DMS53 treated with DMSO at 0.1 percent for 48 hours (cell line): ENCODE results near the gene PTTG1IP2.
"Not testable (repeated sequence)": the region's sequence is repeated elsewhere in the genome, so short reads cannot be mapped to it uniquely, and the experiment has no call there.

Source experiments
- DNase-seq: peaks from one replicate; lab custom pipeline; 2025; ENCODE audit not compliant: unreplicated experiment; lab: John Stamatoyannopoulos, UW

Gene PTTG1IP2

GRCh38 chr7:90469554-90469953, at the start of gene PTTG1IP2:
Gene PTTG1IP2, plus strand, starts transcription at chr7:90469639. Its CDS starts 148 bp downstream, at chr7:90469787.
- no peak for DNase-seq

- DNase-seq, result no peak
Observed at GRCh38 chr7:90421651-90422050, 47.8 kb upstream of the PTTG1IP2 start.

GRCh38 chr7:90424720-90425119, 44.7 kb upstream of the PTTG1IP2 start:
- no peak for DNase-seq

GRCh38 chr7:90425376-90425775, 44.1 kb upstream of the PTTG1IP2 start:
- peak; percentile 67 for DNase-seq

GRCh38 chr7:90430614-90431460, 38.6 kb upstream of the PTTG1IP2 start:
- no peak for DNase-seq

- no peak for DNase-seq
Observed at GRCh38 chr7:90432752-90433151, 36.7 kb upstream of the PTTG1IP2 start.

- DNase-seq, result no peak
Observed at GRCh38 chr7:90433221-90433620, 36.2 kb upstream of the PTTG1IP2 start.

- DNase-seq, result no peak
Observed at GRCh38 chr7:90445633-90446032, 23.8 kb upstream of the PTTG1IP2 start.

- DNase-seq, result no peak
Observed at GRCh38 chr7:90446137-90446899, 23.1 kb upstream of the PTTG1IP2 start.

- DNase-seq, result no peak
Observed at GRCh38 chr7:90453259-90453891, 16.1 kb upstream of the PTTG1IP2 start.

GRCh38 chr7:90453931-90454330, 15.5 kb upstream of the PTTG1IP2 start:
- DNase-seq, result no peak

- peak; percentile 72 for DNase-seq
Observed at GRCh38 chr7:90455163-90456030, 14.0 kb upstream of the PTTG1IP2 start.

- DNase-seq, result no peak
Observed at GRCh38 chr7:90458104-90458503, 11.3 kb upstream of the PTTG1IP2 start.

- no peak for DNase-seq
Observed at GRCh38 chr7:90459888-90460287, 9.6 kb upstream of the PTTG1IP2 start.

- DNase-seq, result peak; percentile 35
Observed at GRCh38 chr7:90461219-90461618, 8.2 kb upstream of the PTTG1IP2 start.

- DNase-seq, result not testable (repeated sequence)
Observed at GRCh38 chr7:90463151-90463628, 6.2 kb upstream of the PTTG1IP2 start.

GRCh38 chr7:90465816-90466215, 3.6 kb upstream of the PTTG1IP2 start:
- DNase-seq, result no peak

- DNase-seq, result no peak
Observed at GRCh38 chr7:90472805-90473540, 3.5 kb downstream of the PTTG1IP2 start.

- DNase-seq, result no peak
Observed at GRCh38 chr7:90473814-90474213, 4.4 kb downstream of the PTTG1IP2 start.
